Measurements from ENCODE around the gene ESRP2.

The ESRP2 gene

GRCh38 chr16:68223072-68223471 is 12.9 kb downstream of the ESRP2 start:
- TF ChIP-seq, protein P1, sequence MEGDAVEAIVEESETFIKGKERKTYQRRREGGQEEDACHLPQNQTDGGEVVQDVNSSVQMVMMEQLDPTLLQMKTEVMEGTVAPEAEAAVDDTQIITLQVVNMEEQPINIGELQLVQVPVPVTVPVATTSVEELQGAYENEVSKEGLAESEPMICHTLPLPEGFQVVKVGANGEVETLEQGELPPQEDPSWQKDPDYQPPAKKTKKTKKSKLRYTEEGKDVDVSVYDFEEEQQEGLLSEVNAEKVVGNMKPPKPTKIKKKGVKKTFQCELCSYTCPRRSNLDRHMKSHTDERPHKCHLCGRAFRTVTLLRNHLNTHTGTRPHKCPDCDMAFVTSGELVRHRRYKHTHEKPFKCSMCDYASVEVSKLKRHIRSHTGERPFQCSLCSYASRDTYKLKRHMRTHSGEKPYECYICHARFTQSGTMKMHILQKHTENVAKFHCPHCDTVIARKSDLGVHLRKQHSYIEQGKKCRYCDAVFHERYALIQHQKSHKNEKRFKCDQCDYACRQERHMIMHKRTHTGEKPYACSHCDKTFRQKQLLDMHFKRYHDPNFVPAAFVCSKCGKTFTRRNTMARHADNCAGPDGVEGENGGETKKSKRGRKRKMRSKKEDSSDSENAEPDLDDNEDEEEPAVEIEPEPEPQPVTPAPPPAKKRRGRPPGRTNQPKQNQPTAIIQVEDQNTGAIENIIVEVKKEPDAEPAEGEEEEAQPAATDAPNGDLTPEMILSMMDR (IDR thresholded peaks at IDR 0.05; ENCODE audit: control insufficient read depth, extremely low read depth, insufficient read depth): no peak
- no peak overlapping the region for H3K4me3 ChIP-seq (ENCODE audit: low read depth, low read length)
- DNase-seq (ENCODE audit: low read depth): no peak

- TF ChIP-seq, protein P1 (IDR thresholded peaks at IDR 0.05; ENCODE audit: control insufficient read depth, extremely low read depth, insufficient read depth): no peak
- no peak overlapping the region for H3K4me3 ChIP-seq (ENCODE audit: low read depth, low read length)
- no peak for DNase-seq (ENCODE audit: low read depth)
These were observed 16.1 kb downstream of the ESRP2 start for GRCh38 chr16:68219725-68220351.

DNA sequence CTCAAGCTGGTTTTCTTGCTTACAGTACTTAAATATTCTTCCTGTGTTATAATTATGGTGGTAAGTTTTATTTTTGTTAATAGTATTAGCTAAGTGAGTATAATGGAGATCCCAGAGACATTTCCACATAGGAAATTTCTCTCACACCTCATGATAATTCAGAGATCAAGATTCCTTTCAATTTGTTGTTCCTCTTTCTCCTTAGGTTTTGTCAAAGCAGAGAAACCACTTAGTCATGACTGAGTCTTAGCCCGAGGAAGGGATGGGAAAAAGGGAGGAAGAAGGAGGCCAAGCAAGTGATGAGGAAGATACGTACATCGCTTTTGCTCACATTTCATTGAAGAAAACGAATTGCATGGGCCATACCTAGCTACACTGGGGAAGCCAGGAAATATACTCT is 18.4 kb downstream of the ESRP2 start:
- DNase-seq (ENCODE audit: low read depth): no peak
- TF ChIP-seq, protein P1 (IDR thresholded peaks at IDR 0.05; ENCODE audit: control insufficient read depth, extremely low read depth, insufficient read depth): no peak
- H3K4me3 ChIP-seq (ENCODE audit: low read depth, low read length): no peak overlapping the region

DNA sequence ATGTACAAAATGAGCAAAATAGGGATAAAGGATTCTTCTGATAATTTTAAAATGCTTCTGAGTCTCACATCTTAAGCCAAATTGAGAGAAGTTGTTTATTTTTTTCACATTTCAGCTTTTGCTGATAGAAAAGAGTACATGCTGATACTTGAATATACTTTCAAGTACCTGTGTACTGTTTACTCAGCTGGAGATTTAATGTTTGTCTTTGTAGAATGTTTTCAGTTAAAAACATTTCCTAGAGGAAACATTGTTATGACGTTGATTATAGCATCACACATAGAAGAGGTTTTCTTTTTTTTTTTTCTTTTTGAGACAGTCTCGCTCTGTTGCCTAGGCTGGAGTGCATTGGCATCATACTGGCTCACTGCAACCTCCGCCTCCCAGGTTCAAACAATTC is 19.7 kb downstream of the ESRP2 start:
- TF ChIP-seq, protein P1 (IDR thresholded peaks at IDR 0.05; ENCODE audit: control insufficient read depth, extremely low read depth, insufficient read depth): no peak
- no peak overlapping the region for H3K4me3 ChIP-seq (ENCODE audit: low read depth, low read length)
- no peak for DNase-seq (ENCODE audit: low read depth)

- H3K4me3 ChIP-seq (ENCODE audit: low read depth, low read length): no peak overlapping the region
- TF ChIP-seq, protein P1 (IDR thresholded peaks at IDR 0.05; ENCODE audit: control insufficient read depth, extremely low read depth, insufficient read depth): no peak
- DNase-seq (ENCODE audit: low read depth): no peak
These were observed 20.6 kb downstream of the ESRP2 start for GRCh38 chr16:68215302-68215701.

GRCh38 chr16:68214726-68215125 is 21.2 kb downstream of the ESRP2 start:
- no peak for DNase-seq (ENCODE audit: low read depth)
- H3K4me3 ChIP-seq (ENCODE audit: low read depth, low read length): no peak overlapping the region
- TF ChIP-seq, protein P1 (IDR thresholded peaks at IDR 0.05; ENCODE audit: control insufficient read depth, extremely low read depth, insufficient read depth): no peak

DNA sequence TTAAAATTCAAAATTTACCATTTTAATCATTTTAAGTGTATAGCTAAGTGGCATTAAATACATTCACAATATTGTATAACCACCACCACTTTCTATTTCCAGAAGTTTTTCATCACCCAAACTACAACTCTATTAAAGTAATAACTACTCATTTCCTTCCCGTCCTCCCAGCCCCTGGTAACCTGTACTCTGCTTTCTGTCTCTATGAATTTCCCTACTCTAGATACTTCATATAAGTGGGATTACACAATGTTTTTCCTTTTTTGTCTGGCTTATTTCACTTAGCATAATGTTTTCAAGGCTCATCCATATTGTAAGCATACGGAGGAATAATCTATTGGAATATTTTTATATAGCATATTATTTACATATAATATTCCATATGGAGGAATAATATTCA is 29.7 kb downstream of the ESRP2 start:
- TF ChIP-seq, protein P1 (IDR thresholded peaks at IDR 0.05; ENCODE audit: control insufficient read depth, extremely low read depth, insufficient read depth): no peak
- no peak overlapping the region for H3K4me3 ChIP-seq (ENCODE audit: low read depth, low read length)
- no peak for DNase-seq (ENCODE audit: low read depth)

All from LNCaP clone FGC (cell line).